ENCODE data around the gene FLRT1. TPM values are rescaled to one million over a fixed set of nuclear protein-coding genes. Genes with fewer than 3 reads are reported as not detected.

FLRT1 gene
- total and polyA plus RNA-seq, 2 of the 13 experiments (the other 11 are each of a cell fraction or from before 2014, with no cell fraction given): 0.02 to 0.08 TPM

GRCh38 chr11:64053699-64054098, 18.0 kb downstream of the FLRT1 start:
- Histone ChIP-seq H3K27ac (ENCODE audit: extremely low read length, insufficient read depth, low read length) (no peak overlapping the region), H4K20me1 (ENCODE audit: insufficient read depth, low read length) (no peaks in the 10 kb centered on the region; the same call in none of the 2 replicates), H3K27me3 (ENCODE audit: control insufficient read depth in 1 of 2, insufficient read depth in 2 of 2, low read length in 2 of 2) (no peaks in the 10 kb centered on the region), H3K9me3 (ENCODE audit: low read length) (no peaks in the 10 kb centered on the region), H3K4me3 (replicated peaks in 1 of 3; ENCODE audit: insufficient read depth in 1 of 3, low read depth in 2 of 3, low read length in 3 of 3) (no peak overlapping the region), H3K4me1 (ENCODE audit: insufficient read depth, low read length) (peaks cover 4% of the 10 kb centered on the region; the same call in 1 of the 2 replicates), H3K79me2 (ENCODE audit: insufficient read depth, low read length) (no peaks in the 10 kb centered on the region), H3K4me2 (ENCODE audit: low read depth, low read length) (no peak overlapping the region), H3K36me3 (replicated peaks in 1 of 2; ENCODE audit: control insufficient read depth in 1 of 2, insufficient read depth in 2 of 2, low read length in 2 of 2) (no peaks in the 10 kb centered on the region), H2AFZ (ENCODE audit: low read length) (no peak overlapping the region), H3K9ac (ENCODE audit: insufficient read depth, low read depth, low read length) (no peak overlapping the region)
- ChIA-PET CTCF (ENCODE audit: low intra/inter-chr PET ratio, low total read pairs) (no interaction called here), POLR2A (no interaction called here)
- no TSS peak for BruUV-seq (replicated peaks)
- intact Hi-C loops (cut with micrococcal nuclease; ENCODE audit: unreplicated experiment) (no loop called here), in situ Hi-C loops (cut with HindIII; ENCODE audit: extremely low pct_ligation_motif_present, low pct_unique_long_range_greater_than_20kb) (no loop called here)
- WGBS (ENCODE audit: low lambda C conversion rate): 88% methylated on average over 13 of the region's 15 CpGs
- TF ChIP-seq CBX5 (CRISPR knock-in tag; IDR thresholded peaks at IDR 0.05; ENCODE audit: borderline replicate concordance) (no peak), PAX8 (CRISPR knock-in tag; IDR thresholded peaks at IDR 0.05; ENCODE audit: borderline replicate concordance) (no peak), ZNF10 (CRISPR knock-in tag; IDR thresholded peaks at IDR 0.05; ENCODE audit: borderline replicate concordance, low read depth) (no peak), ZNF484 (CRISPR knock-in tag; IDR thresholded peaks at IDR 0.05; ENCODE audit: borderline replicate concordance, low read depth) (no peak), ZNF788 (CRISPR knock-in tag; IDR thresholded peaks at IDR 0.05; ENCODE audit: borderline replicate concordance) (no peak), SRSF1 (optimal IDR thresholded peaks at IDR 0.05; ENCODE audit: low read depth, low read length) (no peak), ZNF383 (CRISPR knock-in tag; IDR thresholded peaks at IDR 0.05; ENCODE audit: borderline replicate concordance) (no peak)
- FAIRE-seq: no peak
- no peak for DNase-seq (ENCODE audit: low spot score)
- no peak for ATAC-seq

DNA sequence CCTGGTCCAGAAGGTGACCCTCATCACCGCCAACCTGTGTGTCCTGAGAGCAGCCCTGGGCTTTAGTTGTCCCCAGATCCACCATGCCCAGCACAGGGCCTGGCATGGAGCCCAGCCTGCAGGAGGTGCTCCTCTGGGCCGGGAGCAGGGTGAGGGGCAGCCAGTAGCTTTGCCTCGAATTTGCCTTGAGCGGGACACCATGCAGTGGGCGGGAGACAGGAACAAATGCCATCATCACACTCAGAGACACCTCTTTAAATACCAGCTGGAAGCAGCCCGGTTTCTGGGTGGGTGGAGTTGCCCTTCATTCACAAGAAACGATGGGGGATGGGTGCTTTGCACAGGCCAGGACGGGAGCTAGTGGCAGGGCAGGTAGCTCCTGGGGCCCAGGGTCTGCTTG, 19.3 kb downstream of the FLRT1 start:
- Histone ChIP-seq H3K4me2 (ENCODE audit: low read depth, low read length) (no peak overlapping the region), H4K20me1 (ENCODE audit: insufficient read depth, low read length) (no peaks in the 10 kb centered on the region), H2AFZ (ENCODE audit: low read length) (no peak overlapping the region), H3K9me3 (ENCODE audit: low read length) (no peaks in the 10 kb centered on the region), H3K4me1 (ENCODE audit: insufficient read depth, low read length) (no peaks in the 10 kb centered on the region), H3K36me3 (replicated peaks in 1 of 2; ENCODE audit: control insufficient read depth in 1 of 2, insufficient read depth in 2 of 2, low read length in 2 of 2) (no peaks in the 10 kb centered on the region), H3K4me3 (replicated peaks in 1 of 3; ENCODE audit: insufficient read depth in 1 of 3, low read depth in 2 of 3, low read length in 3 of 3) (no peak overlapping the region), H3K9ac (ENCODE audit: insufficient read depth, low read depth, low read length) (no peak overlapping the region), H3K27ac (ENCODE audit: extremely low read length, insufficient read depth, low read length) (no peak overlapping the region), H3K79me2 (ENCODE audit: insufficient read depth, low read length) (no peaks in the 10 kb centered on the region), H3K27me3 (ENCODE audit: control insufficient read depth in 1 of 2, insufficient read depth in 2 of 2, low read length in 2 of 2) (no peaks in the 10 kb centered on the region)
- ChIA-PET POLR2A (no interaction called here), CTCF (ENCODE audit: low intra/inter-chr PET ratio, low total read pairs) (no interaction called here)
- ATAC-seq (no peak), DNase-seq (ENCODE audit: low spot score) (no peak), FAIRE-seq (no peak)
- 71% methylated on average over 5 of the region's 8 CpGs for WGBS (ENCODE audit: low lambda C conversion rate)
- no TSS peak for BruUV-seq (replicated peaks)
- in situ Hi-C loops (cut with HindIII; ENCODE audit: extremely low pct_ligation_motif_present, low pct_unique_long_range_greater_than_20kb) (no loop called here), intact Hi-C loops (cut with micrococcal nuclease; ENCODE audit: unreplicated experiment) (no loop called here)
- TF ChIP-seq PBX2 (CRISPR knock-in tag; IDR thresholded peaks at IDR 0.05) (no peak), ZUFSP (CRISPR knock-in tag; IDR thresholded peaks at IDR 0.05; ENCODE audit: borderline replicate concordance) (no peak), EP300 (IDR thresholded peaks at IDR 0.05; ENCODE audit: low read depth in 2 of 2, low read length in 2 of 2) (no peak), EP300 (CRISPR knock-in tag; IDR thresholded peaks at IDR 0.05; ENCODE audit: borderline replicate concordance) (no peak), MED8 (CRISPR knock-in tag; IDR thresholded peaks at IDR 0.05; ENCODE audit: insufficient replicate concordance) (no peak), CBX2 (IDR thresholded peaks at IDR 0.05; ENCODE audit: low read depth, low read length) (no peak), CBX2 (CRISPR knock-in tag; IDR thresholded peaks at IDR 0.05; ENCODE audit: low read depth) (no peak)
